Measurements from ENCODE around the gene ENOX1. TPM values are rescaled to one million over a fixed set of nuclear protein-coding genes. Genes with fewer than 3 reads are reported as not detected.
"Not testable (repeated sequence)": the region's sequence is repeated elsewhere in the genome, so short reads cannot be mapped to it uniquely, and the experiment has no call there.

The ENOX1 gene
- total RNA-seq, 2 experiments from 2014 or later = 0.09 TPM

DNA sequence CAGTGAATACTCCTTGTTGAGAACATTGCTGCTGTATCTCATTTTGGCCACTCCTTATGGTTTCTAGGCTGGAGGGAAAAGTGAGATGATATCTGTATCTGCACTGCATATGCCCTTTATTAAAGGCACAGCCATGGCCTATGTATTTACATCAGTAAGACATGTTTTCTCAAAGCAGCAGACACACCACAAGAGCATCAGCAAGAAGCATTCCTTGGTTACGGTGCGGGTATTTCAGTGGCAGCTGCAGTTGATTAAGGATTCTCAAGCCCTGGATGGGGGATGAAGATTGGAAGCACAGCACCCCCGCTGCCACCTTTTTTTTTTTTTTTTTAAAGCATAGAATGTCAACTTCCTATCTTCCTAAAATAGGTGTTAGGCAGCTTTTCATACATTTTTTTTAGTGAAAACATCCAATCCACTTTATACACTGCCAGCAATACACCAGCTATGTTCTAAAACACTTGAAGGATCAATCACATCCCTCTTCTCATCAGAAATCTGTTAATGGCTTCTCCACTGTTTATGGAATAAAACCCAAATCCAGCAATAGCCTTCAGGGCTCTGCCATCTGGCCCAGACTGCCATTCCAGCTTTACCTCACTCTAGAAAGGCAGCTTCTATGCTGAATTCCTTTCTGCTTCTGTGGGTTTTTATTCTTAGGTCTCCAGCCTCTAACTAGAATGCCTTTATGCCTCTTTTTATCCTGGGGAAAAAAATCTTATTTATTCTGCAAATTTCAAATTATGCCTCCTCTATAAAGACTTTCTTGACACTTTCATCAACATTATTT, 432.4 kb downstream of the ENOX1 start:
- no peak overlapping the region for H3K27ac Mint-ChIP-seq
- TF ChIP-seq CTCF (IDR thresholded peaks at IDR 0.05) = no peak
- H3K4me1 Mint-ChIP-seq (ENCODE audit: low read depth) = no peaks in the 10 kb centered on the region
- no peaks in the 10 kb centered on the region for H3K36me3 Mint-ChIP-seq (ENCODE audit: low read depth)
- no peak overlapping the region for H3K4me3 Mint-ChIP-seq
- intact Hi-C loops (cut with micrococcal nuclease) = no loop called here
- ATAC-seq (no peak), DNase-seq (no peak)
- ChIA-PET POLR2A (interaction anchor here (0.6 kb wide), 1 partner anchor 133 kb away, joined by 4 read pairs; no protein-coding TSS in a partner anchor), CTCF (no interaction called here)
- no peaks in the 10 kb centered on the region for H3K9me3 Mint-ChIP-seq
- no peaks in the 10 kb centered on the region for H3K27me3 Mint-ChIP-seq

GRCh38 chr13:43353631-43354030, 433.1 kb downstream of the ENOX1 start:
- H3K27ac Mint-ChIP-seq = no peak overlapping the region
- DNase-seq = no peak
- intact Hi-C loops (cut with micrococcal nuclease) = no loop called here
- H3K4me1 Mint-ChIP-seq (ENCODE audit: low read depth) = no peaks in the 10 kb centered on the region
- no peak for TF ChIP-seq CTCF (IDR thresholded peaks at IDR 0.05)
- H3K36me3 Mint-ChIP-seq (ENCODE audit: low read depth) = no peaks in the 10 kb centered on the region
- POLR2A ChIA-PET = interaction anchor here (0.6 kb wide), 1 partner anchor 132 kb away, joined by 4 read pairs; no protein-coding TSS in a partner anchor
- no peaks in the 10 kb centered on the region for H3K27me3 Mint-ChIP-seq
- no peaks in the 10 kb centered on the region for H3K9me3 Mint-ChIP-seq
- no peak overlapping the region for H3K4me3 Mint-ChIP-seq
- CTCF ChIA-PET = no interaction called here
- no peak for ATAC-seq

GRCh38 chr13:43351612-43352011, 435.2 kb downstream of the ENOX1 start:
- ATAC-seq; H3K27ac Mint-ChIP-seq; H3K4me3 Mint-ChIP-seq; DNase-seq; H3K9me3 Mint-ChIP-seq; H3K4me1 Mint-ChIP-seq (ENCODE audit: low read depth); H3K27me3 Mint-ChIP-seq; H3K36me3 Mint-ChIP-seq (ENCODE audit: low read depth); intact Hi-C loops (cut with micrococcal nuclease); CTCF ChIA-PET; POLR2A ChIA-PET: not testable (repeated sequence)

GRCh38 chr13:43348397-43348796, 438.4 kb downstream of the ENOX1 start:
- Mint-ChIP-seq H3K4me3 (no peak overlapping the region), H3K36me3 (ENCODE audit: low read depth) (no peaks in the 10 kb centered on the region), H3K4me1 (ENCODE audit: low read depth) (no peaks in the 10 kb centered on the region), H3K9me3 (no peaks in the 10 kb centered on the region), H3K27me3 (peaks cover 1% of the 10 kb centered on the region), H3K27ac (no peak overlapping the region)
- no peak for DNase-seq
- intact Hi-C loops (cut with micrococcal nuclease) = no loop called here
- ChIA-PET POLR2A (no interaction called here), CTCF (no interaction called here)
- no peak for TF ChIP-seq CTCF (IDR thresholded peaks at IDR 0.05)
- ATAC-seq = no peak

GRCh38 chr13:43347877-43348276, 438.9 kb downstream of the ENOX1 start:
- ChIA-PET POLR2A (no interaction called here), CTCF (no interaction called here)
- Mint-ChIP-seq H3K9me3 (no peaks in the 10 kb centered on the region), H3K4me3 (no peak overlapping the region), H3K27me3 (peaks cover 1% of the 10 kb centered on the region), H3K4me1 (ENCODE audit: low read depth) (no peaks in the 10 kb centered on the region), H3K36me3 (ENCODE audit: low read depth) (no peaks in the 10 kb centered on the region), H3K27ac (no peak overlapping the region)
- DNase-seq = no peak
- TF ChIP-seq CTCF (IDR thresholded peaks at IDR 0.05) = no peak
- no peak for ATAC-seq
- intact Hi-C loops (cut with micrococcal nuclease) = no loop called here
